Breast epithelium (tissue), 3 donors: Measurements from ENCODE around the gene PNLIP.

Experiments
- CTCF ChIP-seq, 3 donors: fragments of 450-650 bp; IDR thresholded peaks; one replicate each; pipeline ENCODE4 v1.5.1; 2016 to 2017; ENCODE audit warnings: antibody characterized with exemption in 3 of 3, mild to moderate bottlenecking in 3 of 3, moderate library complexity in 3 of 3
- POLR2A ChIP-seq: fragments of 450-650 bp; IDR thresholded peaks from one replicate; pipeline ENCODE4 v1.6.1; 2016; ENCODE audit warnings: antibody characterized with exemption, mild to moderate bottlenecking, moderate library complexity
- POLR2AphosphoS5 ChIP-seq, 3 donors: sonication (generic); formaldehyde crosslinking; IDR thresholded peaks; one replicate each; pipeline ENCODE4 v1.6.1; 2017; ENCODE audit warnings: antibody characterized with exemption in 3 of 3

- no peak for TF ChIP-seq CTCF (IDR thresholded peaks at IDR 0.05)
- no peak for TF ChIP-seq POLR2AphosphoS5 (IDR thresholded peaks at IDR 0.05)
- no peak for TF ChIP-seq POLR2A
Observed at GRCh38 chr10:116526219-116526618, 19.5 kb upstream of the PNLIP start.
